ENCODE results near the gene DHRS3.

DHRS3 gene

DNA sequence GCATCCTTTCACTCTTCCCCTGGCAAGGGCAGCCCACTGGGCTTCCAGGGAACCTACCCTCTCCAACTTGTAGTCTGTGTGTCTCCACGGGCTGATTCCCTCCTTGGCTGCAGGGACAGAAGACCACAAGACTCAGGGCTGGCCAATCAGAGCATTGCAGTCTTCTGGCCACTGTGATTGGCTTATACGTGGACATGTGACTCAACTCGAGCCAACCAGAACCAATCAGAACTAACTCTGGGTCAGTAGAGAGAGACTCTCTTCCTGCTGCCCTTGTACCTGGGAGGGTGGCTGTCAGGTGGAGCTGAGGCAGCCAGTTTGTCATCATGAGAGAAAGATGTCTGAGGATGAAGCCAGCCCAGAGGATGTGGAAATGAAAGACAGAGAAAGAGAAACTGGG lies 64.0 kb downstream of the DHRS3 start:
- no peak for DNase-seq (ENCODE audit: low read depth)

DNA sequence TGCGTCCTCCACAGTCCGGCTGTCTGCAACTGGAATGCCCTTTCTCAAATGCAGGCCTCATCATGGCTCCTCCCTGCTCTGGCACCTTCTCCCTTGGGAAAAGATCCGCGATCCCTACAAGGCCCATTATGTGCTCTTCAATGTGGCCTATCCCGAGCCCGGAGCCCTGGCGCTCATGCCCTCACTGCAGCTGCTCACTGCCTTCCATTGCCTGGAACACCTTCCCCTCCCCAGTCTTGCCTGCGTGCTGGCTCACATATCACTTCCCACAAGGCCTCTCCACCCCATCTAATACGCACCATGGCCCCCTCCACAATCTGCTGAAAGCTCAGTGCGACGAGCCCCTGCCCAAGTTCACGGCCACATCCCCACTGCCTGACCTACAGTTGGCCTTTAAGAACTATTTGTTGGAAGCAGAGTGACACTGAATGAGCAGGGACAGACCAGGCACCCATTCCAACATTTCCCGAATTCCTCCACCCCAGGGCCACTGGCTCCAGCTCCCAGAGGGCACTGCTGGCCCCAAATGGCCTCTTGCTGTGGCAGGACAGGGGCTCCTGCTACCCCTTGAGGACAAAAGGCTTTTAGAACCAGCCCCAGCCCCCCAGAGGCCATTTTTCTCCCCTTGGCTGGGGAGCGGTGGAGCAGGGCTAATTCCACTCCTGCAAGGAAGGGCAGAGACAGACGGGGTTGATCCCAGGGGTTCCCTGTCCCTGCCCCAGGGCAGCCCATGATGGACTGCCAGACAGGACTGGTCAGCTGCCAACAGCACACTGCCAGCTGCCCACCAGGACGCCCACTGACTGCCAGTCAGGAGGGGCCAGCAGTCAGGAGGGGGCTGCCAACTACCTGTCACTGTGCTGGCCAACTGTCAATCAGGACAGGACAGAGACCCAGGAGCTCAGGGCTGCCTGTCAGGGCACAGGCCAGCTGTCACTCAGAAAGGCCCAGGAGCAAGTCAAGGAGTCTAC lies 64.8 kb downstream of the DHRS3 start:
- no peak for DNase-seq (ENCODE audit: low read depth)

DNA sequence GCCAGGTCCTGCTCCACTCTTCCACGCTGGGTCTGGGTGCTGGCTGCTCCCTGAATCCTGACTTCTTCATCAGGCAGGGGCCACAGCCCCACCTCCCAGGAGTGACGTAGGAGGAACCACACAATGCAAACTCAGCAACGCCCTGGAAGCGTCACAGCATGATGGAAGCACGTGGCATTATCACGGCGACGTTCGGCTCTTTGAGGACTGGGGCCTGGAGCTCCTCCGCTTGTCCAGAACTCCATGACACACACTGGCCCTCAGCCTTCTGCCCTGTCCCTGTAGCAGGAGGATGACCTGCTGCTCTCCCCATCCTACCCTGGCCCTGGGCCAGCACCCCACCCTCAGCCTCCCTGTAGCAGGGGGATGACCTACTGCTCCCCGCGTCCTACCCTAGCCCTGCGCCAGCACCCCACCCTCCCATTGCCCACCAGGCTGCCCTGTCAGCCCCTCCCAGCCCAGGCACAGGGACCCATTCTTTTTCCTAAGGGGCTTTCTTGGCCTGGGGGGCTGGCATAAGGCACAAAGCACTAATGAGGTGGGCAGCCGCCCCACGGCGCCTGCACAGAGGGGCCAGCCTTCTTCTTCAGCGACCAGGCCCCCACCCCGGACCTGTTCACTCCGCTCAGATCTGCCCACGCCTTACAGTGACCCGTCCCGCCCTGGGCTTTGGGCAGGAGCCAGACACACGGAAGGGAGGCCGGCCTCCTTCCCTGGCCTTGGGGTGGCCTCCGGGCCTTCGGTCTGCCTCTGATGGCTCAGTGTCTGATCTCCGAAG lies 65.7 kb downstream of the DHRS3 start:
- no peak for DNase-seq (ENCODE audit: low read depth)

DNA sequence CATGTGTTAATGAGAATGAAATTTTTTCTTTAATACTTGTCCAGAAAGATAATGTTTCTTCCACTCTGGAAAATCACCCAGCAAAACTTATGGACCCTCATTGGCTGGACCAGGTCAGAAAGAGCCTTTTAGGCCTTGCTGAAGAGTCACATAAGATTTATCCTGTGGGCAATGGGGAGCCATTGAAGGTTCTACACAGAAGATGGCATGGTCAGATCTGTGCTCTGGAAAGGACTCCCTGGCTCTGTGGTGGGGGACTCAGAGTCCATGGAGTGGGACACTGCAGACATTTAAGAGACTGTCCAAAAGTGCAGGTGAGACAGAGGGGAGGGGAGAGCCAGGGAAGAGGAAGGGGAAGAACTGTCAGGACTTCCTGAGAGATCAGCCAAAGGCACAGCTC lies 66.4 kb downstream of the DHRS3 start:
- DNase-seq (ENCODE audit: low read depth) = no peak

DNA sequence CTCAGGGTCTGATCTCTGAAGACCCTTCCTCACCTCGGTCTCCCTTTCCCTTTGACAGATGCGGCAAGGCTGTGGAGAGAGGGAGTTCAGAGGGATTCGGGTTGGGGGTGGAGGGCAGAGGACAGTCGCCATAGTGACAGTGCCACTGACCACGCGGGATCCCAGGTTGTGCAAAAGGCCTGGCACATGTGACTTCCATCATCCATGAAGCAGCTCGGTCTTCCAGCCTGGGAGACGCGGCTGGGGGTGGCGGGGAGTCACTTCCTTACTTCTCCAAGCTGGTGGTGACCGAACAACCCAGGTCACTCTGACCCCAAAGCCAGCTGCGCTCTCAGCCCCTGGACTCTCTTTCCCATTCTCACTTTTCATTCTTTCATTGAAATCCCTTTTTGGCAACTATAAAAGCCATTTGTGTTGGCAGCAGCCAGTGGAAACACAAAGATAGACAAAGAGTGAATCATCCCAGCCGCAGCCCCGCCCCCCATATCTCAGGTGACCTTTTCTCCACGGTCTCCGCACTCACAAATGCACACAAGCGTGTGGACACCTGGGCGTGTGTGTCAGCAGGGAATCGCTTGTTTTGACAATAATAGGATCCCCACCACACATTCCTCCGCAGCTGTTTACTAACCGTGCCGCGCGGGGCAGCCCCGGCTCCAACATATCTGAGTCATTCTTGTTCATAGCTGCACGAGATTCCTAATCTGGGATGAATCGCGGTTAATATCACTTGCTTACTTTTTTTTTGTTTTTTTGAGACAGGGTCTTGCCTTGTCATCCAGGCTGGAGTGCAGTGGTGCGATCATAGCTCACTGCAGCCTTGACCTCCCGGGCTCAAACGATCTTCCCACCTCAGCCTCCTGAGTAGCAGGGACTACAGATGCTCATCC lies 68.3 kb downstream of the DHRS3 start:
- no peak for DNase-seq (ENCODE audit: low read depth)

DNA sequence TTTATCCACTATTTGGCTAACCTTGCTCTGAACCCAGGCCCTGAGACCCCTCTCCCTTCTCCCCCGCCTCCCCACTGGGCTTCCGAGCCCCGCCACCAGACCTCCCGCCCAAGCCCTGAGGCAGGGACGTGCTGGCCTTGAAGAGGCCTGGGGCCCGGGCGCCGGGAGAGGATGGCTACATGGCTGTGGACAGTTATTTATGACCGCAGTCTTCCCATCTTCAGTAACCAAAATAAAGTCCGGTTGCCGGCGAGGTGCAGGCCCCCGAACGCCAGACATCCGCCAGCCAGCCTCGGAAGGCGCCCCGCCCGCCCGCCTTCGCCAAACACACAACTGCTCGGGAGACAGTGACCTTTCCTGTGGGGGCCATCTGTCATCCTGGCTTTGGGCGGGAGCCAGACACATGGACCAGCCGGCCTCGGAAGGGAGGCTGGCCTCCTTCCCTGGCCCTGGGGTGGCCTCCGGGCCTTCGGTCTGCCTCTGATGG lies 69.0 kb downstream of the DHRS3 start:
- no peak for DNase-seq (ENCODE audit: low read depth)

DNA sequence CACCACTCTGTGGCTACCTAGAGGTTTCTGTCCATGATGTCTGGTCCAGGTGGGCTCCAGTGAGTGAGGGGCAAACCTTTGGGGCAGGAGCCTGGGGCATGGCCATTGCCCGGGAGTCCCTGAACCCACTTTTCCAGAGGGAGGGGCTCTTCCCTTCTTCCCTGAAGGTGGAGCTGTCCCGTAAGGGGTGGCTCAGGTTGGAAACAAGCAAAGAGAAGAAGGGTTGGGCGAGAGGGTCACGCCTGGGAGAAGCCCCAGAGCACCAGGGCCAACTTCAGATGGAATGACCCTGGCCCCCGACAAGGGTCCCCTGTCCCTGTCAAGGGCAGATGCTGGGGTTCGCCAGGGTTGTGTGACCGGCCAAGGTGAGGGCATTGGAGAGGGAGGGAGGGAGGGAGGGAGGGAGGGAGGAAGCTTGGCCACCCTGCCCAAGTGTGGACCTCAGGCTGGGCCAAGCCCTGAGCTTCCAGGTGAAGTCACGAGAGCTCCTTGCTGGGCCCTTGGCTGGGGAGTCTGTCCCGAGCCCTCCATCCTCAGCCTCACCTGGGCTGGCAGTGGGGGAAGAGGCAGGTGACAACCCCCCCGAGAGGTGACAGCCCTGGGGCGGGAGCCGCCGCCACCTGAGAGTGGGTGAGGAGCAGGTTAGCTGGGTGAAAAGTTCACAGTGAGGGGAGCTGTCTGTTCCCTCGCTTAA lies 69.6 kb downstream of the DHRS3 start:
- DNase-seq (ENCODE audit: low read depth) = no peak

DNA sequence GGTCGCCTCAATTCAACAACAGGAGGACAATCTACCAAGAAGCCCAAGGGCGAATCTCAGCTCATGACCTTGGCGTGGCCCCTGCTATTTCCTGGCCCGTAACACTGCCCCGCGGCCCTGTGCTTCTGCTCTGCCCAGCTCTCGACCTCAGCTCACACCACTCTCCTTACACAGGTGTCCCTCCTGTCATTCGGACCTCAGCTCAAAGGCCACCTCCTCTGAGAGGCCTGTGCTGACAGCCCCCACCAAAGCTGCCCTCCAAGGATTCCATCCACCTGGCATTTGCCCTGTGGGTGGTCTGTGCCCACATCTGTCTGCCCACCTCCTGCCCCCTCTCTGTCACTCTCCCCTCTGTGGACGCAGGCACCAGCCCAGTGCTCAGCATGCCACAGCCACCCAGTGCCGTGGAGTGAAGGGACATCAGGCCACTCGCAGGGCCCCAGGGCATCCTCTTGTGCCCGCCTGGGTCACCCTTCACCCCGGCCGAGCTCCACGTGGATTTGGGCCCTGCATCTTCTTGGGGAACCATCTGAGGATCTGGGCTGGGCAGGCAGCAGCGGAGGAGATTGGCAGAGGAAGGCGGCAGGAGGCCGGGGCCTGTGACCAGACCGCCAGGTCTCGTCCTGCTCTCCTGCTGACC lies 70.3 kb downstream of the DHRS3 start:
- DNase-seq (ENCODE audit: low read depth) = no peak

DNA sequence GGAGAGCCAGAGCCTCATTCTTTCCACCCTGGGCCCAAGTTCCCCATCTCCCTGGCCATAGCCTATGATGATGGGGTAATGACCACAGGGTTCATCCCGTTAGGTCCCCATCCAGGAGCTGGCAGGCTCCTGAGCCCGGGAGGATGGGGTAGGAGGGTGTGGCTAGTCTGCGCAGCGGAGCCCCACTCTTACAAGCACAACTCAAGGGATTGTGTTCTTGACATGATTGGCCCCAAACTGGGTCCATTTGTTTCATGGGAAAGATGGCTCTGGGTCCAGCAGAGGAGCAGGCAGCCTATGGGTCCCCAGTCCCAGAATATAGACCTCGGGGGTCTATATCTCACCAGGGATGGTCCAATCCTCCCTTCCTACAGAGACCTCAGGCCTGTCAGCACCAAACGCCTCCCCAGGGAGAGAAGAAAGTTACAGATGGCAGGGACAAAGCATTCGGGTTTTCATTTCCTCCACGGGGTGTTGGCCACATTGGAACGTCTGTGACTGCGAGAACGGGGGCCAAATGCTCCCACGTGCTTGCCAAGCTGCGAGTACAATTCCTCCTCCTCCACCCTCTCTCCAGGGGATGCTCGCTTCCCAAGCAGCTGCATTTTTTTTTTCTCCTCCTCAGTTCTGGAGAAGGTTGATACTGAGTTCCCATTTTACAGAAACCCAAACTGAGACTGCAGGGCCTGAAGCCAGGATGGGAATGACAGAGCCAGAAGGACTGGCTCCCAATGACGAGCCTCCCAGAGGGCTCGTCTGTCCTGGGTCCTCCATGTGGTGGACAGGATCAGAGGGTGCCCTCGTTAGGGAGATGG lies 71.0 kb downstream of the DHRS3 start:
- DNase-seq (ENCODE audit: low read depth) = no peak

DNA sequence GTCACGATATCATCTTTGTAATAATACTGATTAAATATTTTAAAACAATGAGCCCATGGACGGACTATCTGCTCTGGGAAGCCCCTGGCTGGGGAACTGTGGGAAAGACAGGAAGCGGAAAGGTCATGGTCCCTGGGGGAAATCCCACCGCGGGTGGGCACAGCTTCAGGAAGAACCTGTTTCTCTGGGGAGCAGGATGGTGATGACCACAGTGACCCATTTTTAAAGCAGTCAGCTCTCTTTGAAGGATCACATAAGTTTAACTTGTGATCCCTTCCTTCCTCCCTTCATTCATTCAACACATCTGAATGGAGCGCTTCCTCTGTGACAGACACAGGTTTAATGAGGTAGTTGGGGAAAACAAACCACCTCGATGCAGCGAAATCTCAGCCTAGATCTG lies 73.0 kb downstream of the DHRS3 start:
- DNase-seq (ENCODE audit: low read depth) = no peak

DNA sequence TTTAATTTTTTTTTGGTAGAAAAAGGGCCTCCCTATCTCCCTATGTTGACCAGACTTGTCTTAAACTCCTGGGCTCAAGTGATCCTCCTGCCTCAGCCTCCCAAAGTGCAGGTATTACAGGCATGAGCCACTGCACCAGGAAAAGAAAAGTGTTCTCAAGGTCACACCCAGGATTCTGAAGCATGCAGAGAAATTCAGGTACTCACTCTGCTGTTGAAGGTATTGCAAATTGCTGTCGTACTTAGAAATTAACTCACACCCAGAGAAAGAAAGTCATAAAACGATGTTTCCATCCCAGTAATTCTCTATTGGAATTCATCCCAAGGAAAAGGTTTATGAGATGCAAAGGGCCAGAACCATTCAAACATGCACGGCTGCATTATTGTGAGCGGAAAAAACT lies 73.7 kb downstream of the DHRS3 start:
- no peak for DNase-seq (ENCODE audit: low read depth)

DNA sequence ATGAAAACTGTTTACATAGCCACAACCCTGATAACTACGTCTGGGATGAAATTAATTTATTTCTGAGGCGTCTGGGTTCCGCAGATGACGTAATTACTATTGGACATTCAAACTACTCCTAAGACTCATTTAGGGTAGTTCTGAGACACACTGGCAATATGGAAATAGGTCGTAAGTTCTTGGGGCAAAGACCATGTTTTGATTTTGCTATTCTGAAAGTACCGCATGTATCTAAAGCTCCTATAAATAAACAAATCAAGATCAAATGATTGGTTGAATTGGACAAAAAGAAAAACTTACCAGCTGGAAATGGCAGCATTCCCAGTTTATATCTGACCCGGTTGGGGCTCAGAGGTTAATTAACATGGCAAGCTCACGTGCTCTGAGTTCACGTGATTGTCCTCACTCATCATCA lies 74.3 kb downstream of the DHRS3 start:
- DNase-seq (ENCODE audit: low read depth) = no peak

DNA sequence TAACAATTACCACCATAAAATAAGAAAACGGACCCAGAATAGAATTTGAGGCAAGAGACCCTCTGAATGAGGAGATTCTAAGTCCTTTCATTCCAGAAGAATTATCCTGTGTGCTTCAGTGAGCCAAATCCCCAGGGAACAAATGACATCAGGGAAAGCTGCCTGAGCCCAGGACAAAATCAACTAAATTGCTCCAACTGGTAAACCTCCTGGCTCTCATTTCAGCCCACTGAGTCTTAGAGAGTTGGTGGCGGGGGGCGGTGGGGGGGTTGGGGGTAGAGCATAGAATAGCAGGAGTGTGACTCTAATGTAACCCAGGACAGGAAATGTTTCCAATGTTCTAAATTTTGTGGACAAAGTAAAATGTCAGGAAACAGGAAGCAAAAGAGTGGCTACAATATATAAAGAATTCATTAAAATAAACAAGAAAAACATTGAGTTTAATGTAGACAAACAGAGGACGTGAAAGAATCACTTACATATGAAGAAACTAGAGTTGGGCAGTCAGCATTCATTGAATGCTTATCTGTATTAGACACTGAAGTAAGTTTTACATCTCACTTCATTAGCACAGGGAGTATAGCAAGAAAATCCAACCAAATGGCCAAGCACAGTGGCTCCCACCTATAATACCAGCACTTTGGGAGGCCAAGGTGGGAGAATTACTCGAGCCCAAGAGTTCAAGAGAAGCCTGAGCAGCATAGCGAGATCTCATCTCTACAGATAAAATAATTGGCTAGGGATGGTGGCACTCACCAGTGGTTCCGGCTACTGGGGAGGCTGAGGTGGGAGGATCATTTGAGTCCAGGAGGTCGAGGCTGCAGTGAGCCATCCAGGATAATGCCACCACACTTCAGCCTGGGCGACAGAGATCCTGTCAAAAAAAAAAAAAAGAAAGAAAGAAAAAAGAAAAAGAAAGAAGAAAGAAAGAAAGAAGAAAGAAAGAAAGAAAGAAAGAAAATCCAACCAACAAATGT lies 75.1 kb downstream of the DHRS3 start:
- DNase-seq (ENCODE audit: low read depth) = no peak

DNA sequence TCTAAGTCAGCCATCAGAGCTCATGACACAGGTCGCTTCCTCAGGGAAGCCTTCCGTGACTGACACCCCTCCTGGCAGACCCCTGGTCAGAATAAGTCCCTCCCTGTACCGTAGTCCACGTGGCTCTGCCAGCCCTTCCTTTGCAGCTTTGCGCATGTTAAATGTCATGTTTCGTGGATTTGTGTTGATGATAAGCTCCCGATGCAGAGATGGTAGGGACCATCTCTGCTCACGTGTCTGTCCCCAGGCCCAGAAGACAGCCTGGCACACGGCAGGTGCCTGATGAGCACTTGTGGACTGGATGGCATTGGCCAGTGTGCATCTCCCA lies 75.9 kb downstream of the DHRS3 start:
- no peak for DNase-seq (ENCODE audit: low read depth)

DNA sequence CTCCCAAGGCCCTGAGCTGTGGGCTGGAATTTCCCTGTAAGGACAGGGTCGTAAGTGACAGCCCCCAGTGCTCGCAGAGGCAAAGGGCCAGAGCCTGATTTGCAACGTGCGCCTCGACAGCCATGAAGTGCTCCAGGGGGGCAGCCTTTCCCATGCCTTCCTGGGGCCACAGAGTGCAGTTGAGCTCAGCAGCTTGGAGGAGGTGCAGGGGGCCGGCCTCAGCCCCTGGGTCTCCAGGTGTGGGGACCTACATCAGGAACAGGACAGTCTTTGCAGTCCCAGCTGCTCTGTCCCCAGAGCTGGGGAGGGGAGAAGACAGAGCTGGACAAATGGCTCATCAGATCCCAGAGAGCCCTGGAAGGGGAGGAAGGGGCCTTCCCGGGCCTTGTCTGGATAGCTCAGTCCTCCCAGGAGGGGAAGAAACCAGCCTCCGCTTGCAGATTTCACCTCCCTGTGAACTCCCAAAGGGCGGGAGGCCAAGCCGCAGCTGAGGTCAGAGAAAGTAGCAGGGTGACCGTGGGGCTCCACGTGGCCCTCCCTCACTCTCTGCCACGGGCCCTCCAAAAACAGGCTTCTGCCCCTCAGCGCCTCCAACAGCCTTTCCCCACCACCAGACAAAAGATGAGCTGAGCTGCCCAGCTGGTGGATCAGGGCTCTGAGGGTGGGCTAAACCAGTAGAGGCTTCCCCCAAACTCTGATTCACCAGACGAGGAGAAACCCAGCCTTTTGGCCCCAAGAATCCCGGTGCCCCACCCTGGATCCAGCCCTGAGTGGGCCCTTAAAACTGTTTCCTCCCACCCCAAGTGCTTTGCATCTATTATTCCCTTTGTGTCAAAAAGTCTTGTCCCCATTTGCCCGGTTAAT lies 76.5 kb downstream of the DHRS3 start:
- DNase-seq (ENCODE audit: low read depth) = no peak

DNA sequence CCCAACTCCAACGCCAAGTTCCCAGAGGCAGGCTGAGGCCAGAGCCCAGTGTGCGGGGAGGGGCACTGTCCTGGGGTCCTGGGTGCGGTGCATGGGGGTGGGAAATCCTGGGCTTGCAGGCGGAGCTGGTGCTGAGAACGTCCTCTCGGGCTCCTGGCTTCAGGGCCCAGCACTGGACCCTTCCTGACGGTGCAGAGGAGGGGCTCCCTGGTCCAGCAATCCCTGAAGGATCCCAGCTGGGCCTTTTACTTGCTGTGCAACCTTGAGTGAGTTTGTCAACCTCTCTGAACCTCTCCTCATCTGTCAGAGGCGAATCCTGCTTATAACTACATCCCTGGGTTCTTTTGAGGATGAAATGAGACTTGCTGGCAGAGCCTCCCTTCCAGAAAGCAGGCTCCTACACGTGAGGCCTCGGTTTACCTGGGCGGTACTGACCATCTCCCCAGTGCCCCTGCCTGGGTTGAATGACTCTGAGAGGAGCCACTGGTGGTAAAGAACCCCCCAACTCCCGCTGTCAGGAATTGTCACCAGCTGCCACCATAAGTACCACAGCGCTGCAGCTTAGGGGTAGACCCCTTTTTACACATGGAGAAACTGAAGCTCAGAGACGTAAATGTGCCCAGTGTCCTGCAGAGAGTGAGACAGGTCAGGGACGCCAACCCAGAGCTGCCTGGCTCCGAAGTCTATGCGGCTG lies 77.3 kb downstream of the DHRS3 start:
- DNase-seq (ENCODE audit: low read depth) = no peak
